Mesothelial cell of epicardium (in vitro differentiated cells): Measurements from ENCODE around the gene OCRL. TPM values are rescaled to one million over a fixed set of nuclear protein-coding genes. Genes with fewer than 3 reads are reported as not detected.

Source experiments
- DNase-seq, 2 experiments: peaks; one replicate each; pipeline ENCODE4 v3.0.0; 2021; ENCODE audit warnings: low spot score in 2 of 2; ENCODE audit not compliant: unreplicated experiment in 2 of 2
- H3K27ac Mint-ChIP-seq: 2 replicates; pipeline ENCODE4 v1.8.0; 2021; ENCODE audit warnings: mixed read lengths
- H3K27me3 Mint-ChIP-seq: 2 replicates; pipeline ENCODE4 v1.8.0; 2021; ENCODE audit warnings: low read depth, mixed read lengths
- H3K36me3 Mint-ChIP-seq: 2 replicates; pipeline ENCODE4 v1.8.0; 2021; ENCODE audit warnings: mixed read lengths
- H3K4me1 Mint-ChIP-seq: 2 replicates; pipeline ENCODE4 v1.8.0; 2021; ENCODE audit warnings: mixed read lengths
- H3K4me3 Mint-ChIP-seq: 2 replicates; pipeline ENCODE4 v1.8.0; 2021; ENCODE audit warnings: mild to moderate bottlenecking, moderate library complexity, mixed read lengths
- H3K9me3 Mint-ChIP-seq: 2 replicates; pipeline ENCODE4 v1.8.0; 2021; ENCODE audit warnings: mixed read lengths
- total RNA-seq: library from RNA; stranded (reverse); gene quantifications from 3 replicates; pipeline ENCODE4 v1.2.1, GENCODE V29; 2021
- TF ChIP-seq, protein P1 (sequence below): fragments of 200-600 bp; sonication (generic); IDR thresholded peaks from one replicate; pipeline ENCODE4 v1.5.0; 2021; ENCODE audit warnings: antibody characterized with exemption; ENCODE audit not compliant: unreplicated experiment

The OCRL gene
- total RNA-seq, 1 donor from 2014 or later = 49.0 TPM

DNA sequence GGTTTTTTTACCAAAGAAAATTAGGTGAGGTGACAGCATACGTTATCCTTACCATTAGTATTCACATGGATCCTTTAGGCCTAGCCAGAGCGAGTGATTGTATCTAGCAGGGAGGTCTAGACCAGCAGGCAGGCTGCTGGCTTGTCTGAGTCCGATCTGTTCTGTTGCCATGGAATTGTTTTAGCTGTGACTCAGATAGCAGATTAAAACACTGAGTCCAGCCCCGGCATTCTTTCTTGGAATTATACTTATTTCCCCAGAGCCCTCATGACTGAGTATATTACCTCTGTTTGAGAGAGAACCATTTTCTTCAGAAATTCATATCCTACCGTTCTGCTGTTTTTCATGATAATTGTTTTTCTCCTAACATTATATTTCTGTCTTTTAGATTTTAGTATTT lies 37.4 kb downstream of the OCRL start:
- Mint-ChIP-seq H3K27ac (peak overlapping the region; percentile 54), H3K27me3 (no peaks in the 10 kb centered on the region), H3K4me3 (no peak overlapping the region), H3K4me1 (peaks cover 19% of the 10 kb centered on the region), H3K9me3 (no peaks in the 10 kb centered on the region), H3K36me3 (peaks cover 42% of the 10 kb centered on the region)
- DNase-seq = no peak
- TF ChIP-seq, protein P1, sequence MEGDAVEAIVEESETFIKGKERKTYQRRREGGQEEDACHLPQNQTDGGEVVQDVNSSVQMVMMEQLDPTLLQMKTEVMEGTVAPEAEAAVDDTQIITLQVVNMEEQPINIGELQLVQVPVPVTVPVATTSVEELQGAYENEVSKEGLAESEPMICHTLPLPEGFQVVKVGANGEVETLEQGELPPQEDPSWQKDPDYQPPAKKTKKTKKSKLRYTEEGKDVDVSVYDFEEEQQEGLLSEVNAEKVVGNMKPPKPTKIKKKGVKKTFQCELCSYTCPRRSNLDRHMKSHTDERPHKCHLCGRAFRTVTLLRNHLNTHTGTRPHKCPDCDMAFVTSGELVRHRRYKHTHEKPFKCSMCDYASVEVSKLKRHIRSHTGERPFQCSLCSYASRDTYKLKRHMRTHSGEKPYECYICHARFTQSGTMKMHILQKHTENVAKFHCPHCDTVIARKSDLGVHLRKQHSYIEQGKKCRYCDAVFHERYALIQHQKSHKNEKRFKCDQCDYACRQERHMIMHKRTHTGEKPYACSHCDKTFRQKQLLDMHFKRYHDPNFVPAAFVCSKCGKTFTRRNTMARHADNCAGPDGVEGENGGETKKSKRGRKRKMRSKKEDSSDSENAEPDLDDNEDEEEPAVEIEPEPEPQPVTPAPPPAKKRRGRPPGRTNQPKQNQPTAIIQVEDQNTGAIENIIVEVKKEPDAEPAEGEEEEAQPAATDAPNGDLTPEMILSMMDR = no peak

DNA sequence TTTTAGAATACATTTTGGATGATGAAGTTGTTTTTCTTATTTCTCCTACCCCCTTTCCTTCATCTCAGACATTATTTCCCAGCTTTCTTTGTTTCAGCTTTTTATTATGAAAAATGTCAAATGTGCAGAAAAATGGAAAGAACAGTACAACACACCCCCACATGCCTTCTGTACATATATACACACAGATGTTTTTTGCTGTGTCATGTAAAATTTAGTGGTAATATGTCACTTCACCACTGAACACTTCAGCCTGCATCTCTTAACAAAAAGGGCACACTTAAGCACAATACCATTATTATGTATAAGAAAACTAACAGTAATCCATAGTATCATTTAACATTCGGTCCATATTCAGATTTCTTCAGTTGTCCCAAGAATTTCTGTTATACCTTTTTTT lies 37.8 kb downstream of the OCRL start:
- Mint-ChIP-seq H3K27ac (peak overlapping the region; percentile 54), H3K4me3 (no peak overlapping the region), H3K27me3 (no peaks in the 10 kb centered on the region), H3K36me3 (peaks cover 43% of the 10 kb centered on the region), H3K4me1 (peaks cover 19% of the 10 kb centered on the region), H3K9me3 (no peaks in the 10 kb centered on the region)
- TF ChIP-seq, protein P1 = no peak
- DNase-seq = no peak

DNA sequence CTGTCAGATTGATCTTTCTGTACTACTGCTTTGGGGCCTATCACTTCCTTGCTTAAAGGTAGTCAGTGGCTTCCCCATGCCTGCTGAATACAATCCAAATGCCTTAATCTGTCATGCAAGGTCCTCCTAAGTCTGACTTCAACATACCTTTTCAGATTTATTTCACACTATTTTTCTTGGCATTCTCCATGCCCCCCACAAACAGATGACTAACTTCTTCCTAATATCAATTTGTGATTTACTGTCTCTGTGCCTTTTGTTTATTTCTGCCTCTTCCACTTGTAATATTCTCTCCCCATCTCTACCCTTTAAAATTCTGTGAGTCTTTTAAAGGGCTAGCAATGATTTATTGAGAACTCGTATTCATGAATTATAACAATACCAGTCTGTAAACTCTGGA lies 41.8 kb downstream of the OCRL start:
- Mint-ChIP-seq H3K27me3 (no peaks in the 10 kb centered on the region), H3K36me3 (peaks cover 27% of the 10 kb centered on the region), H3K4me1 (peaks cover 23% of the 10 kb centered on the region), H3K4me3 (no peak overlapping the region), H3K9me3 (no peaks in the 10 kb centered on the region), H3K27ac (peak overlapping the region; percentile 71)
- DNase-seq = no peak
- TF ChIP-seq, protein P1 = no peak

DNA sequence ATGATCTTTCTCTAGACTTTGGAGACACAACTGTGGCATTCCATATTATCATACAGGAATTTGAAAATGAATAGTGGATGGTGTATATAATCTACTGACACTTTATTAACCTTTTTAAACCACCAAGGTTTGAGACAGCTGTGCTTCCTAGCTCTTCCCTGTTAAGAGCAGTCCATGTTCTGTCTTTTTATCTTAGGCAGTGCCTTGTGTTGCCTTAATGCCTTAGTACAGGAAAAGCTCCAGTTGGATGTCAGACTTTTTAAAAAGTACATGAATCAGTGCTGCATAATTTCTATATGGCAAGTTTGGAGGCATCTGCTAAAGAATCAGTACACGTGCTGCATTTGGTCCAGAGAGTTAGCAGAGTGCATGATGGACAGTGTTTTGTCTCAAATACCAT lies 45.1 kb downstream of the OCRL start:
- DNase-seq = no peak
- Mint-ChIP-seq H3K4me1 (peaks cover 16% of the 10 kb centered on the region), H3K27ac (no peak overlapping the region), H3K9me3 (no peaks in the 10 kb centered on the region), H3K27me3 (no peaks in the 10 kb centered on the region), H3K4me3 (no peak overlapping the region), H3K36me3 (peaks cover 34% of the 10 kb centered on the region)
- TF ChIP-seq, protein P1 = no peak

DNA sequence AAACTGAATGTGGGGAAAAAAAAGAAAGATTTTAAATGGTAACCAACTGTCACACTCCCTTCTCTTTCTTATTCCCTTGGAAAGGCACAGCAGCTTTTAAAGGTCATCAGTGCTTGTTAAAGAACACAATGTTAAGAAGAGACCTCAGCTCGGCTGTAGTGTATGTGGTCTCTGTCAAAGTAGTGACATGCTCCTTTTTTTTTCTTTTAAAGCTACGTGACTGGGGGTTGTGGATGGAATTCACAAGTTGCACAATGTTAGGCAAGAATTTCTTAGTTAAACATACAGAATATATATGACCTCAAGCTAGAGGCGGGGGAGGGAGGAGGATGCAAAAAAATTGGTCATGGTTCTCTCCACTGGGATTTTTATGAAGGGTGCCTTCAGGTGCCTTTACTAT lies 45.6 kb downstream of the OCRL start:
- peaks cover 16% of the 10 kb centered on the region for H3K4me1 Mint-ChIP-seq
- TF ChIP-seq, protein P1 = no peak
- H3K36me3 Mint-ChIP-seq = peaks cover 38% of the 10 kb centered on the region
- no peak for DNase-seq
- H3K4me3 Mint-ChIP-seq = no peak overlapping the region
- H3K9me3 Mint-ChIP-seq = no peaks in the 10 kb centered on the region
- no peak overlapping the region for H3K27ac Mint-ChIP-seq
- no peaks in the 10 kb centered on the region for H3K27me3 Mint-ChIP-seq

DNA sequence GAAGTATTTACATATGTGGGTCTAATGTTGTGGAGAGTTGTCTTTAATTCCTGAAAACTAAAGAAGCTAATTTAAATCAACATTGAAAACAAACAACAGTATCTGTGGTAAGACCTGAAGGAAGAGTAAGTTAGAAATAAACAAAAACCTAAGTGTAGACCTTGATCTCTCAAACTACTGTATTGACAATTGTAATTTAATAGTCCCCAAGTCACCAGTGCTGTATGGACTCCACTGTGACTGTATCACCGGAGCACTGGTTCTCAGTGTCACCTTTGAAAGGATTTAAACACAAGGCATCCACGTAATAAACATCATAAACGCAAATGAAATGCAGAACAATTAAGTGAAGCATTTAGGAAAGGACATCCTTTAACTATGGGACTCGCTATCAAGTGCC lies 46.4 kb downstream of the OCRL start:
- TF ChIP-seq, protein P1 = no peak
- H3K36me3 Mint-ChIP-seq = peaks cover 42% of the 10 kb centered on the region
- no peak overlapping the region for H3K4me3 Mint-ChIP-seq
- DNase-seq = no peak
- no peaks in the 10 kb centered on the region for H3K9me3 Mint-ChIP-seq
- H3K4me1 Mint-ChIP-seq = peaks cover 16% of the 10 kb centered on the region
- no peaks in the 10 kb centered on the region for H3K27me3 Mint-ChIP-seq
- peak overlapping the region; percentile 11 for H3K27ac Mint-ChIP-seq
